Heart right ventricle (tissue), 16 donors: ENCODE measurements around the gene TMEM106C. TPM values are rescaled to one million over a fixed set of nuclear protein-coding genes. Genes with fewer than 3 reads are reported as not detected.

Experiments used
- ATAC-seq, 8 donors: fragments of 200-7000 bp; cut with Tn5 transposase; one replicate each; pipeline ENCODE4 v1.9.1; 2020; ENCODE audit warnings: mild to moderate bottlenecking in 8 of 8, moderate library complexity in 8 of 8, moderate number of reproducible peaks in 1 of 8
- DNase-seq, 2 donors: peaks; one replicate each; pipeline ENCODE4 v3.0.0-alpha.2; 2020
- H3K27ac ChIP-seq, 10 donors: fragments of 200-600 bp; sonication (generic) in 2 of 10; one replicate each; pipeline versions ENCODE4 v1.5.0 to v1.8.0; 2020 to 2022; ENCODE audit warnings: mild to moderate bottlenecking in 3 of 10
- H3K27me3 ChIP-seq, 7 donors: fragments of 200-600 bp; one replicate each; pipeline ENCODE4 v1.8.0; 2021 to 2022; ENCODE audit warnings: mild to moderate bottlenecking in 2 of 7
- H3K36me3 ChIP-seq, 9 donors: fragments of 200-600 bp; sonication (generic) in 1 of 9; one replicate each; pipeline versions ENCODE4 v1.5.0 to v1.8.0; 2020 to 2022; ENCODE audit warnings: mild to moderate bottlenecking in 2 of 9
- H3K4me1 ChIP-seq, 9 donors: fragments of 200-600 bp; sonication (generic) in 1 of 9; one replicate each; pipeline versions ENCODE4 v1.5.0 to v1.8.0; 2020 to 2022; ENCODE audit warnings: mild to moderate bottlenecking in 4 of 9
- H3K4me3 ChIP-seq, 10 donors: fragments of 200-600 bp; sonication (generic) in 2 of 10; one replicate each; pipeline versions ENCODE4 v1.5.0 to v1.8.0; 2020 to 2022; ENCODE audit warnings: mild to moderate bottlenecking in 7 of 10, moderate library complexity in 2 of 10
- H3K9me3 ChIP-seq, 11 donors: fragments of 200-600 bp in 10 of 11; sonication (generic) in 2 of 11; one replicate each; pipeline versions ENCODE4 v1.5.0 to v1.8.0; 2013 to 2022; ENCODE audit warnings: mild to moderate bottlenecking in 2 of 11, control low read depth in 1 of 11, moderate library complexity in 1 of 11
- WGBS, 2 donors: extraction: QIAGEN DNeasy Blood & Tissue Kit; methylation state at CpG; one replicate each; pipeline ENCODE4 v1.1.7; 2013; ENCODE audit warnings: inconsistent platforms in 1 of 2; 5-methylcytosine and 5-hydroxymethylcytosine counted together
- intact Hi-C, 10 donors: fragments of 100-400 bp; cut with DNase I; formaldehyde crosslinking; loops; one replicate each; pipeline versions ENCODE4 v1.11.1 to v1.14.2; 2022
- polyA plus RNA-seq, 2 donors: library from polyadenylated mRNA; stranded (reverse); fragments of 200-250 nt; gene quantifications; one replicate each; pipeline ENCODE4 v1.2.3, GENCODE V29; 2013
- total RNA-seq, 10 donors: library from RNA; stranded (reverse); fragmentation: NEBNext Ultra II Directional in 3 of 10; extraction: Animal tissue kit (Norgen Biotek cat#: 25700) in 3 of 10; gene quantifications; one replicate each; pipeline versions ENCODE4 v1.2.1 to v1.2.4, GENCODE V29; 2021 to 2023
- TF ChIP-seq, protein P1 (sequence below), 9 donors: fragments of 200-600 bp; sonication (generic) in 2 of 9; IDR thresholded peaks; one replicate each; pipeline versions ENCODE4 v1.5.0 to v1.8.0; 2021 to 2022; ENCODE audit warnings: antibody characterized with exemption in 9 of 9, mild to moderate bottlenecking in 5 of 9, moderate library complexity in 1 of 9
- donor health status: Arrhythmogenic right ventricular cardiomyopathy.
- donor health status: ischemic (EF 13 %, LVEDD 7.1; RV severe dilation, severe dysfunction).
- donor health status: healthy with polysubstance abuse.
- donor health status: DM: no; HTN: yes; CAD: no.
- donor health status: DM: no; HTN: no; CAD: no.
- donor health status: ischemic (EF 25% LVEDD 6.9; RV normal size, moderate dysfunction).
- donor health status: ischemic (EF 25% LVEDD 5.7; RV mildly dilated, moderate dysfunction).
- donor health status: healthy.
- donor health status: DM: yes; HTN: yes; CAD: no.
- donor health status: Ischemic cardiomyopathy.
- donor health status: ischemic (EF 35%, LVEDD 5.7; RV mildly dilated, moderate dysfunction).
- donor health status: nonischemic (EF 11% LVEDD 7.7; RV severe dilation, severe dysfunction).
- donor health status: DM: yes; HTN: yes; CAD: no.
- donor health status: PGD.
- donor health status: ischemic (EF 29% LVEDD 5.4; RV normal size, mild dysfunction).
- donor health status: nonischemic (EF 23%, LVEDD 6.1; RV moderate dilation, normal function).

TMEM106C gene
- total and polyA plus RNA-seq, 12 donors, result 22.3 to 61.8 (median 40.0) TPM

DNA sequence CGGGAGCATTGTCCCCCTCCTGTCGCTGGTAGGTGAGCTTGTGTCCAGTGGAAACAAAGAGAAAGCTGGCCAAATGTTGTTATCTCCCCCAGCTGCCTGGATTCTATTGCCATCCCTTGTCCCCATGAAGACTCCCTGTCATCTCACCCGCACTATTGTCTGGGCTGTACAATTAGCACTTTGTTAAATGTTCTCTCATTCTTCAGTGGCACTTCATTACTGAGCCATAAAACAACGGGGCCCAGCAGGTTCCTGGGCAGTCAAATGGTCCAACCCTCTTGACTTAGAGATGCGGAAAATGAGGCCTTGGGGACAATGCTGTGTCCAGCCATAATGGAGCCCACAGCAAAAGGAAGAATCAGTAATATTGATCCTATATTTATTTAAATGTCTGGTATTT, 54.1 kb downstream of the TMEM106C start:
- DNase-seq (no peak), ATAC-seq (no peak)
- no peak overlapping the region for H3K27ac ChIP-seq
- no peaks in the 10 kb centered on the region for H3K36me3 ChIP-seq
- no peaks in the 10 kb centered on the region for H3K9me3 ChIP-seq
- no peak overlapping the region for H3K4me3 ChIP-seq
- TF ChIP-seq, protein P1, sequence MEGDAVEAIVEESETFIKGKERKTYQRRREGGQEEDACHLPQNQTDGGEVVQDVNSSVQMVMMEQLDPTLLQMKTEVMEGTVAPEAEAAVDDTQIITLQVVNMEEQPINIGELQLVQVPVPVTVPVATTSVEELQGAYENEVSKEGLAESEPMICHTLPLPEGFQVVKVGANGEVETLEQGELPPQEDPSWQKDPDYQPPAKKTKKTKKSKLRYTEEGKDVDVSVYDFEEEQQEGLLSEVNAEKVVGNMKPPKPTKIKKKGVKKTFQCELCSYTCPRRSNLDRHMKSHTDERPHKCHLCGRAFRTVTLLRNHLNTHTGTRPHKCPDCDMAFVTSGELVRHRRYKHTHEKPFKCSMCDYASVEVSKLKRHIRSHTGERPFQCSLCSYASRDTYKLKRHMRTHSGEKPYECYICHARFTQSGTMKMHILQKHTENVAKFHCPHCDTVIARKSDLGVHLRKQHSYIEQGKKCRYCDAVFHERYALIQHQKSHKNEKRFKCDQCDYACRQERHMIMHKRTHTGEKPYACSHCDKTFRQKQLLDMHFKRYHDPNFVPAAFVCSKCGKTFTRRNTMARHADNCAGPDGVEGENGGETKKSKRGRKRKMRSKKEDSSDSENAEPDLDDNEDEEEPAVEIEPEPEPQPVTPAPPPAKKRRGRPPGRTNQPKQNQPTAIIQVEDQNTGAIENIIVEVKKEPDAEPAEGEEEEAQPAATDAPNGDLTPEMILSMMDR (IDR thresholded peaks at IDR 0.05), result no peak
- peaks cover 0 to 40% (median 19%) of the 10 kb centered on the region in 7 donors for H3K27me3 ChIP-seq
- intact Hi-C loops, result no loop called here
- peaks cover 0 to 11% (median 0%) of the 10 kb centered on the region in 9 donors for H3K4me1 ChIP-seq
- 77 to 80% methylated on average over 5 of the region's 5 CpGs for WGBS, 2 donors

GRCh38 chr12:48017921-48018617, 54.7 kb downstream of the TMEM106C start:
- Histone ChIP-seq H3K4me1 (peaks cover 0 to 15% (median 4%) of the 10 kb centered on the region in 9 donors), H3K4me3 (no peak overlapping the region), H3K27me3 (peaks cover 0 to 42% (median 25%) of the 10 kb centered on the region in 7 donors), H3K36me3 (no peaks in the 10 kb centered on the region), H3K27ac (no peak overlapping the region), H3K9me3 (no peaks in the 10 kb centered on the region)
- 78 to 87% methylated on average over 4 of the region's 4 CpGs for WGBS, 2 donors
- ATAC-seq (no peak), DNase-seq (no peak)
- TF ChIP-seq, protein P1 (IDR thresholded peaks at IDR 0.05), result no peak
- intact Hi-C loops, result no loop called here

Other genes starting within 250 kb of the TMEM106C start
- gene ENDOU, start 238.1 kb upstream of the TMEM106C start, total RNA-seq, result under 1 TPM in 9 of 10 donors, not detected in 1; 0.11 to 0.56 (median 0.31) TPM
- gene ENDOU, start 238.1 kb upstream of the TMEM106C start, polyA plus RNA-seq, result under 1 TPM; 0.26 to 0.29 TPM
- 10 to 100 TPM in 9 of 10 donors, 1 to 10 TPM in 1; 9.5 to 54.9 (median 19.8) TPM for gene RAPGEF3, start 204.7 kb upstream of the TMEM106C start, total RNA-seq
- gene RAPGEF3, start 204.7 kb upstream of the TMEM106C start, polyA plus RNA-seq, result 100 to 1,000 TPM in 1 of 2 donors, 10 to 100 TPM in 1; 22.4 to 173 TPM
- gene SLC48A1, start 190.4 kb upstream of the TMEM106C start, total RNA-seq, result 10 to 100 TPM; 18.6 to 31.9 (median 22.1) TPM
- 10 to 100 TPM; 12.6 to 26.2 TPM for gene SLC48A1, start 190.4 kb upstream of the TMEM106C start, polyA plus RNA-seq
- gene HDAC7, start 143.7 kb upstream of the TMEM106C start, total RNA-seq, result 10 to 100 TPM; 26.9 to 50.7 (median 38.5) TPM
- 10 to 100 TPM; 40.4 to 75.6 TPM for gene HDAC7, start 143.7 kb upstream of the TMEM106C start, polyA plus RNA-seq
- 1 to 10 TPM in 1 of 10 donors, under 1 TPM in 9; 0.08 to 3.0 (median 0.31) TPM for gene VDR, start 58.6 kb upstream of the TMEM106C start, total RNA-seq
- under 1 TPM; 0.29 to 0.87 TPM for gene VDR, start 58.6 kb upstream of the TMEM106C start, polyA plus RNA-seq
- gene COL2A1, start 40.9 kb downstream of the TMEM106C start, total RNA-seq, result under 1 TPM in 1 of 10 donors, not detected in 9; 0.17 TPM
- gene COL2A1, start 40.9 kb downstream of the TMEM106C start, polyA plus RNA-seq, result under 1 TPM; 0.03 to 0.07 TPM
- 10 to 100 TPM in 2 of 10 donors, 1 to 10 TPM in 8; 7.1 to 10.7 (median 8.7) TPM for gene SENP1, start 142.5 kb downstream of the TMEM106C start, total RNA-seq
- 1 to 10 TPM; 2.1 to 2.7 TPM for gene SENP1, start 142.5 kb downstream of the TMEM106C start, polyA plus RNA-seq
- gene PFKM, start 155.8 kb downstream of the TMEM106C start, total RNA-seq, result 100 to 1,000 TPM; 508 to 948 (median 694) TPM
- 100 to 1,000 TPM; 121 to 185 TPM for gene PFKM, start 155.8 kb downstream of the TMEM106C start, polyA plus RNA-seq
- gene ASB8, start 193.9 kb downstream of the TMEM106C start, total RNA-seq, result 100 to 1,000 TPM in 1 of 10 donors, 10 to 100 TPM in 9; 73.4 to 103 (median 85.8) TPM
- 10 to 100 TPM; 24.9 to 28.5 TPM for gene ASB8, start 193.9 kb downstream of the TMEM106C start, polyA plus RNA-seq
- 1 to 10 TPM in 3 of 10 donors, under 1 TPM in 7; 0.11 to 1.5 (median 0.42) TPM for gene CCDC184, start 220.0 kb downstream of the TMEM106C start, total RNA-seq
- gene CCDC184, start 220.0 kb downstream of the TMEM106C start, polyA plus RNA-seq, result 1 to 10 TPM; 1.0 to 1.3 TPM
- not detected for gene OR10AD1, start 239.7 kb downstream of the TMEM106C start, total RNA-seq
- gene OR10AD1, start 239.7 kb downstream of the TMEM106C start, polyA plus RNA-seq, result not detected